Panc1 (cell line): ENCODE results near the gene NIPBL. TPM values are rescaled to one million over a fixed set of nuclear protein-coding genes. Genes with fewer than 3 reads are reported as not detected.

ENCODE experiments used
- ATAC-seq: fragments of 200-7000 bp; cut with Tn5 transposase; 2 replicates; pipeline ENCODE4 v1.9.1; 2020; ENCODE audit warnings: mild to moderate bottlenecking, moderate library complexity
- BruUV-seq: library from RNA; stranded (reverse); fragments of 400-500 nt; replicated peaks from 2 replicates; lab custom pipeline; 2021; lab: Mats Ljungman, UMichigan
- CTCF ChIA-PET: fragments of 300-600 bp; sonication (Branson Sonifier 250); formaldehyde crosslinking; loops from one replicate; lab custom pipeline; 2022; ENCODE audit warnings: antibody characterized with exemption; lab: Charles Lee
- POLR2A ChIA-PET: fragments of 300-600 bp; sonication (Branson Sonifier 250); formaldehyde crosslinking; loops from one replicate; lab custom pipeline; 2022; ENCODE audit warnings: antibody characterized with exemption; lab: Charles Lee
- DNase-seq: peaks from one replicate; pipeline ENCODE4 v3.0.0-alpha.2; 2010; ENCODE audit warnings: low read depth, low spot score
- H3K27ac ChIP-seq: 2 replicates; pipeline ENCODE4 v1.5.1; 2011; ENCODE audit warnings: mild to moderate bottlenecking, low read length, inconsistent platforms
- H3K27me3 ChIP-seq: fragments of 200-500 bp; sonication (Bioruptor generic); 2 replicates; pipeline ENCODE4 v1.6.0; 2014; ENCODE audit warnings: low read length, inconsistent platforms; ENCODE audit not compliant: control insufficient read depth, insufficient read depth
- H3K36me3 ChIP-seq: fragments of 200-500 bp; sonication (Bioruptor generic); 2 replicates; pipeline ENCODE4 v1.5.1; 2014; ENCODE audit warnings: inconsistent platforms, mild to moderate bottlenecking, low read length, moderate library complexity; ENCODE audit not compliant: control insufficient read depth, insufficient read depth
- H3K4me1 ChIP-seq: 2 replicates; pipeline ENCODE4 v1.5.1; 2011; ENCODE audit warnings: inconsistent platforms, mild to moderate bottlenecking, low read length, moderate library complexity; ENCODE audit not compliant: control insufficient read depth, insufficient read depth
- H3K4me3 ChIP-seq, 2 experiments: 2 replicates each; pipeline ENCODE4 v1.5.1; 2011 to 2012; ENCODE audit warnings: low read depth in 2 of 2, low read length in 2 of 2, mild to moderate bottlenecking in 2 of 2, inconsistent platforms in 1 of 2, moderate library complexity in 1 of 2
- H3K9me3 ChIP-seq: fragments of 200-500 bp; sonication (Bioruptor generic); 2 replicates; pipeline ENCODE4 v1.5.1; 2014; ENCODE audit warnings: low read depth, mild to moderate bottlenecking, inconsistent platforms, low read length, moderate library complexity; ENCODE audit not compliant: control insufficient read depth, insufficient read depth
- CTCF ChIP-seq: fragments of 450-650 bp; IDR thresholded peaks from 2 replicates; pipeline ENCODE4 v1.5.1; 2017; ENCODE audit warnings: mild to moderate bottlenecking
- POLR2AphosphoS5 ChIP-seq: IDR thresholded peaks from 2 replicates; pipeline ENCODE4 v1.6.1; 2012; ENCODE audit warnings: mild to moderate bottlenecking, low read depth, low read length, moderate library complexity
- SIN3A ChIP-seq: IDR thresholded peaks from 2 replicates; pipeline ENCODE4 v1.6.1; 2012; ENCODE audit warnings: low read depth, mild to moderate bottlenecking, low read length, moderate library complexity, borderline replicate concordance; ENCODE audit not compliant: insufficient read depth
- TCF7L2 ChIP-seq: IDR thresholded peaks from 2 replicates; pipeline ENCODE4 v1.6.1; 2011; ENCODE audit warnings: mild to moderate bottlenecking, low read depth, low read length, inconsistent platforms
- in situ Hi-C: cut with HindIII; loops from 2 replicates; pipeline ENCODE4 v1.10.0; 2016; ENCODE audit warnings: low sequenced_read_pairs, low pct_unique_long_range_greater_than_20kb
- intact Hi-C: fragments of 100-400 bp; cut with micrococcal nuclease; formaldehyde crosslinking; loops from one replicate; pipeline ENCODE4 v1.10.0; 2022; ENCODE audit not compliant: unreplicated experiment
- total RNA-seq: library from RNA; stranded (reverse); gene quantifications from one replicate; pipeline ENCODE4 v1.2.1, GENCODE V29; 2021; ENCODE audit not compliant: unreplicated experiment
- TF ChIP-seq, protein P1 (sequence below), 2 experiments: IDR thresholded peaks; 2 replicates each; pipeline ENCODE4 v1.6.1; 2011 to 2012; ENCODE audit warnings: low read depth in 2 of 2, control low read depth in 1 of 2, low read length in 1 of 2, mild to moderate bottlenecking in 1 of 2, moderate library complexity in 1 of 2; ENCODE audit not compliant: insufficient read depth in 1 of 2

NIPBL gene
- total RNA-seq, 1 experiment from 2014 or later = 41.6 TPM

GRCh38 chr5:37043693-37044092 is 167.1 kb downstream of the NIPBL start:
- BruUV-seq = no TSS peak
- Histone ChIP-seq H3K36me3 (peaks cover 27% of the 10 kb centered on the region), H3K4me1 (no peaks in the 10 kb centered on the region), H3K9me3 (no peaks in the 10 kb centered on the region), H3K27ac (no peak overlapping the region), H3K4me3 (no peak overlapping the region), H3K27me3 (no peaks in the 10 kb centered on the region)
- in situ Hi-C loops = no loop called here
- DNase-seq (peak; percentile 4), ATAC-seq (peak; percentile 79; the same call in 1 of the 2 replicates)
- CTCF ChIA-PET = no interaction called here
- intact Hi-C loops = no loop called here
- POLR2A ChIA-PET = no interaction called here
- TF ChIP-seq, protein P1, sequence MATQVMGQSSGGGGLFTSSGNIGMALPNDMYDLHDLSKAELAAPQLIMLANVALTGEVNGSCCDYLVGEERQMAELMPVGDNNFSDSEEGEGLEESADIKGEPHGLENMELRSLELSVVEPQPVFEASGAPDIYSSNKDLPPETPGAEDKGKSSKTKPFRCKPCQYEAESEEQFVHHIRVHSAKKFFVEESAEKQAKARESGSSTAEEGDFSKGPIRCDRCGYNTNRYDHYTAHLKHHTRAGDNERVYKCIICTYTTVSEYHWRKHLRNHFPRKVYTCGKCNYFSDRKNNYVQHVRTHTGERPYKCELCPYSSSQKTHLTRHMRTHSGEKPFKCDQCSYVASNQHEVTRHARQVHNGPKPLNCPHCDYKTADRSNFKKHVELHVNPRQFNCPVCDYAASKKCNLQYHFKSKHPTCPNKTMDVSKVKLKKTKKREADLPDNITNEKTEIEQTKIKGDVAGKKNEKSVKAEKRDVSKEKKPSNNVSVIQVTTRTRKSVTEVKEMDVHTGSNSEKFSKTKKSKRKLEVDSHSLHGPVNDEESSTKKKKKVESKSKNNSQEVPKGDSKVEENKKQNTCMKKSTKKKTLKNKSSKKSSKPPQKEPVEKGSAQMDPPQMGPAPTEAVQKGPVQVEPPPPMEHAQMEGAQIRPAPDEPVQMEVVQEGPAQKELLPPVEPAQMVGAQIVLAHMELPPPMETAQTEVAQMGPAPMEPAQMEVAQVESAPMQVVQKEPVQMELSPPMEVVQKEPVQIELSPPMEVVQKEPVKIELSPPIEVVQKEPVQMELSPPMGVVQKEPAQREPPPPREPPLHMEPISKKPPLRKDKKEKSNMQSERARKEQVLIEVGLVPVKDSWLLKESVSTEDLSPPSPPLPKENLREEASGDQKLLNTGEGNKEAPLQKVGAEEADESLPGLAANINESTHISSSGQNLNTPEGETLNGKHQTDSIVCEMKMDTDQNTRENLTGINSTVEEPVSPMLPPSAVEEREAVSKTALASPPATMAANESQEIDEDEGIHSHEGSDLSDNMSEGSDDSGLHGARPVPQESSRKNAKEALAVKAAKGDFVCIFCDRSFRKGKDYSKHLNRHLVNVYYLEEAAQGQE (IDR thresholded peaks at IDR 0.05; ENCODE audit: insufficient read depth in 1 of 2, low read depth in 2 of 2, low read length in 1 of 2) = no peak
- TF ChIP-seq SIN3A (no peak), CTCF (peak; percentile 45; the same call in 1 of the 2 replicates), POLR2AphosphoS5 (no peak), TCF7L2 (no peak)

- H3K27ac ChIP-seq = no peak overlapping the region
- CTCF ChIA-PET = interaction anchor here (0.6 kb wide), 1 partner anchor 20 kb away, joined by 7 read pairs; no protein-coding TSS in a partner anchor
- H3K36me3 ChIP-seq = peaks cover 24% of the 10 kb centered on the region
- intact Hi-C loops (no loop called here), in situ Hi-C loops (no loop called here)
- H3K9me3 ChIP-seq = no peaks in the 10 kb centered on the region
- no peaks in the 10 kb centered on the region for H3K4me1 ChIP-seq
- POLR2A ChIA-PET = no interaction called here
- ATAC-seq (no peak), DNase-seq (no peak)
- no peak overlapping the region for H3K4me3 ChIP-seq
- BruUV-seq = no TSS peak
- no peak for TF ChIP-seq TCF7L2
- H3K27me3 ChIP-seq = no peaks in the 10 kb centered on the region
These were observed 167.6 kb downstream of the NIPBL start for GRCh38 chr5:37044120-37044519.

GRCh38 chr5:37045703-37046102 is 169.1 kb downstream of the NIPBL start:
- H3K9me3 ChIP-seq = no peaks in the 10 kb centered on the region
- H3K27ac ChIP-seq = no peak overlapping the region
- no peak overlapping the region for H3K4me3 ChIP-seq
- no peaks in the 10 kb centered on the region for H3K4me1 ChIP-seq
- in situ Hi-C loops = no loop called here
- CTCF ChIA-PET = no interaction called here
- TF ChIP-seq POLR2AphosphoS5 (no peak), TCF7L2 (no peak), CTCF (no peak), SIN3A (no peak)
- TF ChIP-seq, protein P1 (IDR thresholded peaks at IDR 0.05; ENCODE audit: insufficient read depth in 1 of 2, low read depth in 2 of 2, low read length in 1 of 2) = no peak
- POLR2A ChIA-PET = no interaction called here
- ATAC-seq (no peak), DNase-seq (no peak)
- H3K36me3 ChIP-seq = peaks cover 17% of the 10 kb centered on the region
- H3K27me3 ChIP-seq = no peaks in the 10 kb centered on the region
- BruUV-seq = no TSS peak
- intact Hi-C loops = no loop called here
